Measurements from ENCODE around the gene LPGAT1.
"Not testable (repeated sequence)": the region's sequence is repeated elsewhere in the genome, so short reads cannot be mapped to it uniquely, and the experiment has no call there.

The LPGAT1 gene

DNA sequence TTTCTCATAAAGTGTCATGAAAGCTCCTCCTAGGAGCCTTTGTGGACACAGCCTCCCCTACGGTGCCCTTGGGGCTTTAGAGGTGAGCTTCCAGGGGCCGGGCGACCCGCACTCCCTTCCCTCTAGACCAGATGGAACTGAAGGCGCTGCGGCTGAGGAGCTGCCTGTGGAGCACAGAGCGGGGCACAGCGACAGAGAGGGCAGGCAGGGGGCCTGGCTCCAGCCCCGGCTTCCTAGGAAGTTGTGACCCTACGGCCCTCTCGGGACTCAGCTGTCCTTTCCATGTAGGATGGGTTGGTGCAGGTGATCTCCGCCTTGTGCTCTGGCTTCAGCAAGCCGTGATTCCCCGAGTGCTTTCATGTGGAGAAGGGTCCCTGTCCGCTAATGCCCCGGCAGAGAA lies 131.5 kb downstream of the LPGAT1 start:
- H3K4me3 ChIP-seq (ENCODE audit: low read length in 2 of 2), result no peak overlapping the region
- no peaks in the 10 kb centered on the region for H3K36me3 ChIP-seq (ENCODE audit: control insufficient read depth in 2 of 2, insufficient read depth in 2 of 2, low read length in 2 of 2)
- no peak overlapping the region for H3K27ac ChIP-seq (ENCODE audit: low read length)
- peaks cover 10 to 19% of the 10 kb centered on the region in 2 donors for H3K27me3 ChIP-seq (ENCODE audit: control insufficient read depth in 1 of 2, insufficient read depth in 2 of 2, low read length in 2 of 2)
- H3K9ac ChIP-seq (ENCODE audit: low read length in 2 of 2), result no peak overlapping the region
- H3K9me3 ChIP-seq (ENCODE audit: control insufficient read depth in 2 of 2, low read length in 2 of 2), result no peaks in the 10 kb centered on the region
- no peaks in the 10 kb centered on the region for H3K4me1 ChIP-seq (ENCODE audit: control insufficient read depth, insufficient read depth, low read length)

- Histone ChIP-seq H3K27ac (ENCODE audit: low read length) (no peak overlapping the region), H3K4me3 (ENCODE audit: low read length in 2 of 2) (peak overlapping the region; percentile 46 to 52), H3K27me3 (ENCODE audit: control insufficient read depth in 1 of 2, insufficient read depth in 2 of 2, low read length in 2 of 2) (peaks cover 10 to 19% of the 10 kb centered on the region in 2 donors), H3K9me3 (ENCODE audit: control insufficient read depth in 2 of 2, low read length in 2 of 2) (no peaks in the 10 kb centered on the region), H3K4me1 (ENCODE audit: control insufficient read depth, insufficient read depth, low read length) (no peaks in the 10 kb centered on the region), H3K36me3 (ENCODE audit: control insufficient read depth in 2 of 2, insufficient read depth in 2 of 2, low read length in 2 of 2) (no peaks in the 10 kb centered on the region), H3K9ac (ENCODE audit: low read length in 2 of 2) (no peak overlapping the region)
Observed at GRCh38 chr1:211698161-211699026, 132.2 kb downstream of the LPGAT1 start.

DNA sequence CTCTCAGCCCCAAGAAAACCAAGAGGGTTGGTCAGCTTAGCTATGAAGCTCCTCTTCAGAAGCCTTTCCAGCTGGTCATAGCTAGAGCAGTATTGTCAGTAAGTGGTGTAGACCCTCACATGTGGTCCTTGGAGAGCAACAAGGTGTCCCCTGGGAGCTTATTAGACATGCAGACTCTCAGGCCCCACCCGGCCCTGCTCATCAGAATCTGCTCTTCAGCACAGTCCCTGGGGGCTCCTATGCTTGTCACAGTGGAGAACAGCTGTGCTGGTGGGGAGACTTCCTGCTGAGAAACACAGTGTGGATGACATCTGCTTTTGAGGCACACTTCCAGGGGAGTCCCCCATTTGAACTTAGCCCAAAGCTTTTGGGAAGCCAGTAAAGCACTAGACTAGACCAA lies 133.2 kb downstream of the LPGAT1 start:
- H3K27ac ChIP-seq (ENCODE audit: low read length), result no peak overlapping the region
- H3K36me3 ChIP-seq (ENCODE audit: control insufficient read depth in 2 of 2, insufficient read depth in 2 of 2, low read length in 2 of 2), result no peaks in the 10 kb centered on the region
- H3K4me1 ChIP-seq (ENCODE audit: control insufficient read depth, insufficient read depth, low read length), result no peaks in the 10 kb centered on the region
- no peak overlapping the region for H3K4me3 ChIP-seq (ENCODE audit: low read length in 2 of 2)
- H3K27me3 ChIP-seq (ENCODE audit: control insufficient read depth in 1 of 2, insufficient read depth in 2 of 2, low read length in 2 of 2), result peaks cover 10 to 19% of the 10 kb centered on the region in 2 donors
- no peak overlapping the region for H3K9ac ChIP-seq (ENCODE audit: low read length in 2 of 2)
- H3K9me3 ChIP-seq (ENCODE audit: control insufficient read depth in 2 of 2, low read length in 2 of 2), result no peaks in the 10 kb centered on the region

- H3K36me3 ChIP-seq (ENCODE audit: control insufficient read depth in 2 of 2, insufficient read depth in 2 of 2, low read length in 2 of 2), result no peaks in the 10 kb centered on the region
- no peaks in the 10 kb centered on the region for H3K4me1 ChIP-seq (ENCODE audit: control insufficient read depth, insufficient read depth, low read length)
- no peak overlapping the region for H3K27ac ChIP-seq (ENCODE audit: low read length)
- peaks cover 5 to 19% of the 10 kb centered on the region in 2 donors for H3K27me3 ChIP-seq (ENCODE audit: control insufficient read depth in 1 of 2, insufficient read depth in 2 of 2, low read length in 2 of 2)
- H3K9ac ChIP-seq (ENCODE audit: low read length in 2 of 2), result no peak overlapping the region
- H3K4me3 ChIP-seq (ENCODE audit: low read length in 2 of 2), result no peak overlapping the region
- H3K9me3 ChIP-seq (ENCODE audit: control insufficient read depth in 2 of 2, low read length in 2 of 2), result no peaks in the 10 kb centered on the region
Observed at GRCh38 chr1:211695135-211695816, 135.3 kb downstream of the LPGAT1 start.

DNA sequence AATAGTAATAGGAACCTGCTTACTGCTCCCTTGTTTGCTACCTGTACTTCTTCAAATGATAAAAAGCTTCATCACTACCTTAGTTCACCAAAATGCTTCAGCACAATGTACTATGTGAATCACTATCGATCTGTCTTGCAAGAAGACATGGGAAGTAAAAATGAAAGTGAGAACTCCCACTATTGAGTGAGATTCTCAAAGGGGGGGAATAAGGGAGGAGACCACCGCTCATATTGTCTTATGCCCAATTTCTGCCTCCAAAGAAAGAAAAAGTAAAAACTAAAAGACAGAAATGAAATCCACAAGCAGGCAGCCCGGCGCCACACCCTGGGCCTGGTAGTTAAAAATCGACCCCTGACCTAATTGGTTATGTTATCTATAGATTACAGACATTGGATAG lies 136.7 kb downstream of the LPGAT1 start:
- H3K27me3 ChIP-seq (ENCODE audit: control insufficient read depth in 1 of 2, insufficient read depth in 2 of 2, low read length in 2 of 2), result peaks cover 5 to 16% of the 10 kb centered on the region in 2 donors
- not testable (repeated sequence) for H3K9me3 ChIP-seq (ENCODE audit: control insufficient read depth in 2 of 2, low read length in 2 of 2); H3K4me3 ChIP-seq (ENCODE audit: low read length in 2 of 2); H3K36me3 ChIP-seq (ENCODE audit: control insufficient read depth in 2 of 2, insufficient read depth in 2 of 2, low read length in 2 of 2); H3K9ac ChIP-seq (ENCODE audit: low read length in 2 of 2); H3K27ac ChIP-seq (ENCODE audit: low read length); H3K4me1 ChIP-seq (ENCODE audit: control insufficient read depth, insufficient read depth, low read length)
